ENCODE measurements around the gene AAK1. TPM values are rescaled to one million over a fixed set of nuclear protein-coding genes. Genes with fewer than 3 reads are reported as not detected.
A peak's percentile ranks its signal among the peaks of the same experiment; 100 is the strongest.

The AAK1 gene
- total and polyA plus RNA-seq, 7 donors, result 7.8 to 95.2 (median 52.5) TPM

DNA sequence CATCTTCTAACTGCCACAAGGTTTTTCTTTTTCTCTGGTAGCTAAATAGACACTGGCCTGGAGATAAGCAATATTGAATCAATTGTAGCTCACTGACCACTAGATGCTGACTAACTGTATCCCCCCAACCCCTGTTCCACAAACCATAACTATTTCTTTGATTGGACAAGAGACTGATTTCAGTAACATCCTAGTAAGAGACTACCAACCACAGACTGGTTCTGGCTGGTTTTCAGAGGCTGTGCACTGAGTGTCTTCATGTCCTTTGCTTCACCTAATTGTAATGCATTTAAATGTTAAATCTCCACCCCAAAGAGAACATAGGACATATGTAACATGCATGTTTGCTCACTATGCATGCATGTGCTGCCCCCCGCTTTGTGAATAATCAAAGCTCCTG lies 3.2 kb upstream of the AAK1 start:
- Histone ChIP-seq H3K4me3 (no peak overlapping the region), H3K9me3 (no peaks in the 10 kb centered on the region), H3K4me1 (peaks cover 19% of the 10 kb centered on the region), H3K36me3 (ENCODE audit: insufficient read depth in 1 of 2, low read depth in 1 of 2) (no peaks in the 10 kb centered on the region), H3K27ac (peak overlapping the region; percentile 97), H3K27me3 (ENCODE audit: insufficient read depth in 3 of 3, low read length in 2 of 3) (no peaks in the 10 kb centered on the region)
- TF ChIP-seq, protein P1, sequence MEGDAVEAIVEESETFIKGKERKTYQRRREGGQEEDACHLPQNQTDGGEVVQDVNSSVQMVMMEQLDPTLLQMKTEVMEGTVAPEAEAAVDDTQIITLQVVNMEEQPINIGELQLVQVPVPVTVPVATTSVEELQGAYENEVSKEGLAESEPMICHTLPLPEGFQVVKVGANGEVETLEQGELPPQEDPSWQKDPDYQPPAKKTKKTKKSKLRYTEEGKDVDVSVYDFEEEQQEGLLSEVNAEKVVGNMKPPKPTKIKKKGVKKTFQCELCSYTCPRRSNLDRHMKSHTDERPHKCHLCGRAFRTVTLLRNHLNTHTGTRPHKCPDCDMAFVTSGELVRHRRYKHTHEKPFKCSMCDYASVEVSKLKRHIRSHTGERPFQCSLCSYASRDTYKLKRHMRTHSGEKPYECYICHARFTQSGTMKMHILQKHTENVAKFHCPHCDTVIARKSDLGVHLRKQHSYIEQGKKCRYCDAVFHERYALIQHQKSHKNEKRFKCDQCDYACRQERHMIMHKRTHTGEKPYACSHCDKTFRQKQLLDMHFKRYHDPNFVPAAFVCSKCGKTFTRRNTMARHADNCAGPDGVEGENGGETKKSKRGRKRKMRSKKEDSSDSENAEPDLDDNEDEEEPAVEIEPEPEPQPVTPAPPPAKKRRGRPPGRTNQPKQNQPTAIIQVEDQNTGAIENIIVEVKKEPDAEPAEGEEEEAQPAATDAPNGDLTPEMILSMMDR (IDR thresholded peaks at IDR 0.05), result no peak
- ATAC-seq (no peak), DNase-seq (no peak)
- intact Hi-C loops (cut with DNase I), result no loop called here
- WGBS, 3 donors, result 85 to 96% (median 95%) methylated on average over 1 of the region's 1 CpG

DNA sequence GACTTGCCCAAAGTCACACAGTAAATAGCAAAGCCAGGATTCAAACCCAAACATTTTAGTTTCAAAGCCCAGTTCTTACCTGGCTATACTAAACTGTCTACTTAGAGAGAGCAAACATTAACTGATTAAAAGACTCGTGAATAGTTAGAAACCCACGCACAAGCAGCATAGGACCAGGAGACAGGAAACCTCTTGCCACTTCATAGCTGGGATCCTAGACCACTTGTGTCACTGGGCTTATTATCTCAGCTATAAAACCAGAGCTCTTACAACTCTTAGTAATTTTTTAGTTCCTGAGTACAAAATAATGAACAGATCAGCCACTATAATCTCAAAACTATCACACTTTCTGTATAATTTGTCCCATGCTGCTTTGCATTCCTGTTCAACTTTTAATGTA lies 2.4 kb upstream of the AAK1 start:
- Histone ChIP-seq H3K27ac (peak overlapping the region; percentile 97), H3K36me3 (ENCODE audit: insufficient read depth in 1 of 2, low read depth in 1 of 2) (no peaks in the 10 kb centered on the region), H3K27me3 (ENCODE audit: insufficient read depth in 3 of 3, low read length in 2 of 3) (no peaks in the 10 kb centered on the region), H3K4me3 (peak overlapping the region; percentile 99), H3K9me3 (no peaks in the 10 kb centered on the region), H3K4me1 (peaks cover 26% of the 10 kb centered on the region)
- TF ChIP-seq, protein P1 (IDR thresholded peaks at IDR 0.05), result no peak
- 74 to 89% (median 85%) methylated on average over 2 of the region's 2 CpGs for WGBS, 3 donors
- ATAC-seq (no peak), DNase-seq (no peak)
- intact Hi-C loops (cut with DNase I), result no loop called here

DNA sequence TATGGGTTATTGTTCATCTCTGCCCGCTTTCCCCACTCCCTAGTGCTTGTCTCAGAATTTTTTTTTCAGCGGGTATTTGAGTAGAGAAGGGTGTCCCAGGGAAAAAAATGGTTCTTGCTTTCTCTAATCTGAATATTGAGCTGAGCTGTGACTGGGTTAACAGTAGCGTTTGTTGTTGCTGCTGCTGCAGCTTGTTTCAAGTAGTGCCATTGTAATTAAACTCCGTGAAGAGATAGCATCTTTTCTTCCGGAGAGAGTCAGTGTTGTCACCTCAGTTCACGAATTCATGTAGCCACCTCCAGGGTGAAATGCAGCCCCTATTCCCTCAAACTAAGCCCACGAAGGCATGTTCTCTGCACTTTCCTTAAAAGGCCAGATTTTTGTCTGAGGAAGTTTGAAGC lies 1.5 kb upstream of the AAK1 start:
- H3K9me3 ChIP-seq, result no peaks in the 10 kb centered on the region
- H3K27me3 ChIP-seq (ENCODE audit: insufficient read depth in 3 of 3, low read length in 2 of 3), result no peaks in the 10 kb centered on the region
- intact Hi-C loops (cut with DNase I), result no loop called here
- no peak for ATAC-seq
- H3K4me3 ChIP-seq, result peak overlapping the region; percentile 99
- H3K4me1 ChIP-seq, result peaks cover 35% of the 10 kb centered on the region
- TF ChIP-seq, protein P1 (IDR thresholded peaks at IDR 0.05), result no peak
- 8 to 14% (median 9%) methylated on average over 7 of the region's 7 CpGs for WGBS, 3 donors
- peak overlapping the region; percentile 97 for H3K27ac ChIP-seq
- no peaks in the 10 kb centered on the region for H3K36me3 ChIP-seq (ENCODE audit: insufficient read depth in 1 of 2, low read depth in 1 of 2)
- no peak for DNase-seq

DNA sequence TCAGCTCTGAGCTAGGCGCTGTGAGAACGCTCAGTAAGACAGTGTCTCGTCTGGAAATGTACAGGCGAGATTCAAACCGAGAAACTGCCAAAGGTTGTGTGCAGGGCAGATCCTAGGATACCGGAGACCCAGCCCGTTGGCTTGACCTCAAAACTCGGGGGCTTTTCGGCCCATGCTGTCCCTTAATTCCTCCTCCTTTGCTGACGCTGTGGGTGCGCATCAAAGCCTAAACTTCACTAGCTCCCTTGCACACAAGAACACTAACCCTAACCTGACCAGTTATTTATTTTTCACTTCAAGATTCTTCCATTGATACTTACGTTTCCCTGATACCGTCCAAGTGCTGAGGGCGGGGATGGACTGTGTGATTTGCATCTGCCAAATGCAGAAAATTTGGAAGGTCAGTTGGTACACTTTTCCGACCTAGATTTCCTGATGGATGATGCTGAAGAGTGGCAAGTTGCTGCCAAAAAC lies 1.0 kb upstream of the AAK1 start:
- ATAC-seq (peak in 3 of 4 donors; percentile 0 to 2 (median 2)), DNase-seq (no peak)
- intact Hi-C loops (cut with DNase I), result loop anchor here (5.0 kb wide), 5 partner anchors 42 to 82 kb away; no protein-coding TSS in a partner anchor
- H3K4me1 ChIP-seq, result peaks cover 36% of the 10 kb centered on the region
- TF ChIP-seq, protein P1 (IDR thresholded peaks at IDR 0.05), result no peak
- H3K27ac ChIP-seq, result peak overlapping the region; percentile 97
- 0 to 1% (median 1%) methylated on average over 15 of the region's 15 CpGs for WGBS, 3 donors
- peak overlapping the region; percentile 99 for H3K4me3 ChIP-seq
- H3K36me3 ChIP-seq (ENCODE audit: insufficient read depth in 1 of 2, low read depth in 1 of 2), result no peaks in the 10 kb centered on the region
- H3K27me3 ChIP-seq (ENCODE audit: insufficient read depth in 3 of 3, low read length in 2 of 3), result no peaks in the 10 kb centered on the region
- no peaks in the 10 kb centered on the region for H3K9me3 ChIP-seq

Measured in psoas muscle (tissue), 8 donors.